Endodermal cell (in vitro differentiated cells): ENCODE results near the gene UBASH3A. TPM values are rescaled to one million over a fixed set of nuclear protein-coding genes. Genes with fewer than 3 reads are reported as not detected.
A peak's percentile ranks its signal among the peaks of the same experiment; 100 is the strongest.

Source experiments
- DNase-seq: peaks from one replicate; pipeline ENCODE4 v3.0.0-alpha.2; 2017
- H3K27ac ChIP-seq: 2 replicates; pipeline ENCODE4 v1.5.1; 2013; ENCODE audit warnings: mild to moderate bottlenecking, low read depth, low read length, moderate library complexity
- H3K27me3 ChIP-seq: 2 replicates; pipeline ENCODE4 v1.6.1; 2013; ENCODE audit warnings: mild to moderate bottlenecking, low read length, moderate library complexity; ENCODE audit not compliant: insufficient read depth, control insufficient read depth, poor library complexity, severe bottlenecking
- H3K36me3 ChIP-seq: 2 replicates; pipeline ENCODE4 v1.7.0; 2013; ENCODE audit warnings: mild to moderate bottlenecking, low read length, moderate library complexity; ENCODE audit not compliant: control insufficient read depth, insufficient read depth
- H3K4me1 ChIP-seq: one replicate; pipeline ENCODE4 v1.7.0; 2013; ENCODE audit warnings: low read length; ENCODE audit not compliant: control insufficient read depth, insufficient read depth
- H3K4me3 ChIP-seq: 2 replicates; pipeline ENCODE4 v1.5.1; 2013; ENCODE audit warnings: mild to moderate bottlenecking, low read length, moderate library complexity
- H3K9ac ChIP-seq: 2 replicates; pipeline ENCODE4 v1.6.1; 2013; ENCODE audit warnings: mild to moderate bottlenecking, low read length, moderate library complexity; ENCODE audit not compliant: poor library complexity, severe bottlenecking; ENCODE audit errors: extremely low read depth
- H3K9me3 ChIP-seq: 2 replicates; pipeline ENCODE4 v1.6.1; 2013; ENCODE audit warnings: mild to moderate bottlenecking, low read length, moderate library complexity; ENCODE audit not compliant: control insufficient read depth
- H3K27ac Mint-ChIP-seq: 2 replicates; pipeline ENCODE4 v1.8.0; 2020; ENCODE audit warnings: mixed read lengths
- H3K27me3 Mint-ChIP-seq: 2 replicates; pipeline ENCODE4 v1.8.0; 2021; ENCODE audit warnings: mild to moderate bottlenecking, mixed read lengths; ENCODE audit not compliant: insufficient read depth
- H3K36me3 Mint-ChIP-seq: 2 replicates; pipeline ENCODE4 v1.8.0; 2020; ENCODE audit warnings: low read depth, mixed read lengths
- H3K4me1 Mint-ChIP-seq: 2 replicates; pipeline ENCODE4 v1.8.0; 2020; ENCODE audit warnings: mixed read lengths
- H3K4me3 Mint-ChIP-seq: 2 replicates; pipeline ENCODE4 v1.8.0; 2020; ENCODE audit warnings: mild to moderate bottlenecking, moderate library complexity, mixed read lengths
- H3K9me3 Mint-ChIP-seq: 2 replicates; pipeline ENCODE4 v1.8.0; 2020; ENCODE audit warnings: mild to moderate bottlenecking, mixed read lengths
- WGBS, 2 experiments: methylation state at CpG; one replicate each; pipeline versions ENCODE4 v1.1.5 to v1.1.7; 2013; ENCODE audit warnings: missing lambda C conversion rate in 2 of 2, mixed read lengths in 1 of 2; ENCODE audit not compliant: insufficient coverage in 1 of 2, insufficient read length in 1 of 2; 5-methylcytosine and 5-hydroxymethylcytosine counted together
- total RNA-seq, 2 donors: library from RNA; stranded (reverse); fragmentation: NEBNext Ultra II Directional in 1 of 2; extraction: Animal tissue kit (Norgen Biotek cat#: 25700) in 1 of 2; gene quantifications; 2 replicates in 1 of 2; 3 replicates in 1 of 2; pipeline ENCODE4 v1.2.1, GENCODE V29; 2021
- TF ChIP-seq, protein P1 (sequence below): fragments of 200-600 bp; sonication (generic); conservative IDR thresholded peaks from 2 replicates; pipeline ENCODE4 v1.5.0; 2021; ENCODE audit warnings: antibody characterized with exemption, mild to moderate bottlenecking

Gene UBASH3A
- total RNA-seq, 2 donors from 2014 or later: not detected

DNA sequence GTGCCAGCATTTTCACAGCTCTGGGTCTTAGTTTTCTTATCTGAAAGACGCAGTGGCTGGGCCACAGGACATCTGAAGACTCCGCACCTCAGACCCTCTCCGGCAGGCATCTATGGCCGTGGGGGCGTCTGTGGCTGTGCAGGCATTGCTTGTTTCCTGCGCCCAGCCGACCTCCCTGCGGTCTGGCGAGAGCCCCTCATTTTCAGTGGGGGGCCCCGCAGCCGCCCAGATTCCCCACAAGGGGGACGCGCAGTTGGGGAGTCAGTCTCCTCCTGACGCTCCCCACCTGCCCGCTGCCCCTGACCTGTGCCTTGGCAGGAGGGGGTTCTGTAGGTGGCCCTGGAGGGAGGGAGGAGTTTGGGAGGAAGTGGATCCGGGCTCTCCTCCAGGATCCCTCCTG is 33.9 kb upstream of the UBASH3A start:
- no peak for DNase-seq
- 83 to 94% methylated on average over 4 to 15 of the region's 16 CpGs for WGBS, 2 experiments
- Histone ChIP-seq H3K36me3 (no peaks in the 10 kb centered on the region), H3K27ac (no peak overlapping the region), H3K27me3 (no peaks in the 10 kb centered on the region), H3K4me1 (peaks cover 4% of the 10 kb centered on the region), H3K4me3 (no peak overlapping the region), H3K9ac (no peak overlapping the region), H3K9me3 (no peaks in the 10 kb centered on the region)
- Mint-ChIP-seq H3K4me1 (peaks cover 11% of the 10 kb centered on the region), H3K36me3 (no peaks in the 10 kb centered on the region), H3K9me3 (no peaks in the 10 kb centered on the region), H3K4me3 (no peak overlapping the region), H3K27ac (no peak overlapping the region), H3K27me3 (no peaks in the 10 kb centered on the region)
- TF ChIP-seq, protein P1, sequence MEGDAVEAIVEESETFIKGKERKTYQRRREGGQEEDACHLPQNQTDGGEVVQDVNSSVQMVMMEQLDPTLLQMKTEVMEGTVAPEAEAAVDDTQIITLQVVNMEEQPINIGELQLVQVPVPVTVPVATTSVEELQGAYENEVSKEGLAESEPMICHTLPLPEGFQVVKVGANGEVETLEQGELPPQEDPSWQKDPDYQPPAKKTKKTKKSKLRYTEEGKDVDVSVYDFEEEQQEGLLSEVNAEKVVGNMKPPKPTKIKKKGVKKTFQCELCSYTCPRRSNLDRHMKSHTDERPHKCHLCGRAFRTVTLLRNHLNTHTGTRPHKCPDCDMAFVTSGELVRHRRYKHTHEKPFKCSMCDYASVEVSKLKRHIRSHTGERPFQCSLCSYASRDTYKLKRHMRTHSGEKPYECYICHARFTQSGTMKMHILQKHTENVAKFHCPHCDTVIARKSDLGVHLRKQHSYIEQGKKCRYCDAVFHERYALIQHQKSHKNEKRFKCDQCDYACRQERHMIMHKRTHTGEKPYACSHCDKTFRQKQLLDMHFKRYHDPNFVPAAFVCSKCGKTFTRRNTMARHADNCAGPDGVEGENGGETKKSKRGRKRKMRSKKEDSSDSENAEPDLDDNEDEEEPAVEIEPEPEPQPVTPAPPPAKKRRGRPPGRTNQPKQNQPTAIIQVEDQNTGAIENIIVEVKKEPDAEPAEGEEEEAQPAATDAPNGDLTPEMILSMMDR: peak; percentile 52

DNA sequence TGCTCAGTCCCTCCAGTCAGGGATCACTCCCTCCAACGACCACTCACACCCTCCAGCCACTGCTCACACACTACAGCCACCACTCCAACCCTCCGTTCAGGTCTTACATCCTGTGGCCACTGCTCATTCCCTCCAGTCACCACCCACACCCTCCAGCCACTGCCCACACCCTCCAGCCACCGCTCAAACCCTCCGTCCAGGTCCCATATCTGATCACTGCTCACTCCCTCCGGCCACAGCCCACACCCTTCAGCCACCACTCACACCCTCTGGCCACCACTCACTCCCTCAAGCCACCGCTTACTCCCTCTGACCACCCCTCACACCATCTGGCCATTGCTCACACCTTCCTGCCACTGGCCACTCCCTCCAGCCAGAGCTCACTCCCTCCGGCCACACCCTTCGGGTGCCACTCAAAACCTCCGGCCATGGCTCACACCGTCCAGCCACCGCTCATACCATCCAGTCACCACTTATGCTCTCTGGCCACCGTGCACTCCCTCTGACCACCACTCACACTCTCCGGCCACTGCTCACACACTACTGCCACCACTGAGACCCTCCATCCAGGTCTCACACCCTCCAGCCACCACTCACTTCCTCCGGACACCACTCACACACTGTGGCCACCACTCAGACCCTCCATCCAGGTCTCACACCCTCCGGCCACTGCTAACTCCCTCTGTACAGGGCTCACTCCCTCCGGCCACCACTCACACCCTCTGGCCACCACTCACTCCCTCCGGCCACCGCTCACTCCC is 32.6 kb upstream of the UBASH3A start:
- H3K27ac Mint-ChIP-seq: no peak overlapping the region
- H3K4me1 Mint-ChIP-seq: peaks cover 12% of the 10 kb centered on the region
- Histone ChIP-seq H3K27me3 (no peaks in the 10 kb centered on the region), H3K9me3 (no peaks in the 10 kb centered on the region), H3K36me3 (no peaks in the 10 kb centered on the region), H3K4me3 (no peak overlapping the region), H3K9ac (no peak overlapping the region), H3K27ac (no peak overlapping the region), H3K4me1 (peaks cover 4% of the 10 kb centered on the region)
- no peaks in the 10 kb centered on the region for H3K36me3 Mint-ChIP-seq
- DNase-seq: no peak
- TF ChIP-seq, protein P1: no peak
- peaks cover 2% of the 10 kb centered on the region for H3K27me3 Mint-ChIP-seq
- 83 to 91% methylated on average over 12 to 18 of the region's 18 CpGs for WGBS, 2 experiments
- no peak overlapping the region for H3K4me3 Mint-ChIP-seq
- H3K9me3 Mint-ChIP-seq: no peaks in the 10 kb centered on the region

DNA sequence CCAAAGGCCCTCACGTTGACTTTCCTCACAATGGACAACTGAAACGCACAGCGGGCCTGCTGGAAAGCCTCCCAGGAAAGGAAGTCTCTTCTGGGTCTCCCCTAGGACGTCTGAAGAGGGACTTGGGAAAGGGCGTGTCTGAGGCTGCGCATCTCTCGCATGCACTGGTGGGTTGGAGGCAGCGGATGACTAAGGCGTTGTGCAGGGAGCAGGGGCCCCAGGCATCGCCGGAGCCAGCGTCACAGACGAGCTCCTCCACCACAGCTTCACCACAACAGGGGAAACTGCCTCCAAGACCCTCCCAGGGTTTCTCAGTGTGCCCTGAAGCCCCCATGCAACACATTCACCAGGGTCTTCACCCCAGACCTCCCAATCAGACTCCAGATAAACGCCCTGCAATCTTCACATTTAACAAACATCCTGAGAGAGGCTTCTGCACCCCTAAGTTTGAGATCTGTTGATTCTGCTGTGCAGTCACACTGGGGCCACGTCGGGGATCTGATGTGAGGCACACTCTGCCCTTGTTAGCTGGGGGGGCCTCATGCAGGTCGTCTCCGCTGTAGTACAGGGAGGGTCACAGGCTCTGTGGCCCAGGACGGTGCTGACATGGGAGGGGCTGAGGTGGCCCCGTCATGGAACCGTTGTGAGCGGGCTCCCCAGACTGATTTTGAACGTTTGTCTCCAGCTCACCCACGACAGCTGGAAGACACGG is 30.4 kb upstream of the UBASH3A start:
- Mint-ChIP-seq H3K9me3 (no peaks in the 10 kb centered on the region), H3K27ac (no peak overlapping the region), H3K36me3 (no peaks in the 10 kb centered on the region), H3K4me3 (no peak overlapping the region), H3K4me1 (peaks cover 4% of the 10 kb centered on the region), H3K27me3 (peaks cover 4% of the 10 kb centered on the region)
- WGBS, 2 experiments: 86 to 89% methylated on average over 13 to 25 of the region's 25 CpGs
- no peak overlapping the region for H3K4me3 ChIP-seq
- no peak overlapping the region for H3K27ac ChIP-seq
- no peak overlapping the region for H3K9ac ChIP-seq
- H3K27me3 ChIP-seq: no peaks in the 10 kb centered on the region
- TF ChIP-seq, protein P1: no peak
- no peaks in the 10 kb centered on the region for H3K36me3 ChIP-seq
- no peaks in the 10 kb centered on the region for H3K9me3 ChIP-seq
- H3K4me1 ChIP-seq: no peaks in the 10 kb centered on the region
- DNase-seq: no peak
